Kidney glomerular epithelial cell (primary cell): ENCODE results near the gene DNAH9.

Experiments
- DNase-seq: peaks from one replicate; lab custom pipeline; 2025; lab: John Stamatoyannopoulos, UW

The DNAH9 gene

GRCh38 chr17:11986179-11986941 lies 388.1 kb downstream of the DNAH9 start:
- no peak for DNase-seq

DNA sequence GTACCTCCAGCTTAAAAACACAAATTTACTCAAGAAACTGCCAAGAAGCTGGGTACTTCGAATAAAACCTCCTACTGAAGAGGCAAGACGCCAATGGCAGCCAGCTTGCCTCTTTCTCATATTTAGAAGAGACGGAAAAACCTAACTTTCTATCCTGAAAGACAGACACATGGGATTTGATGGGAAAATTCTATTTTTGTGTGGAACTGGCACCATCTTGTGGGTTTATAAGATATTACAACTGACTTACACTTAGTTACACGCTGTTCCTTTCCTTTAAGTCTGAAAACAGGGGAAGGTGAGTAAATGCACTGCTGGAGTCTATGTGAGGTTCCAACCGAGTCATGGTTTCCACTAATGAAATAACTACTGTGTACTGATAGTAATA lies 388.7 kb downstream of the DNAH9 start:
- DNase-seq, result peak; percentile 44

- DNase-seq, result no peak
Observed at GRCh38 chr17:11990363-11990983, 392.2 kb downstream of the DNAH9 start.

- DNase-seq, result no peak
Observed at GRCh38 chr17:11991461-11991860, 393.2 kb downstream of the DNAH9 start.

DNA sequence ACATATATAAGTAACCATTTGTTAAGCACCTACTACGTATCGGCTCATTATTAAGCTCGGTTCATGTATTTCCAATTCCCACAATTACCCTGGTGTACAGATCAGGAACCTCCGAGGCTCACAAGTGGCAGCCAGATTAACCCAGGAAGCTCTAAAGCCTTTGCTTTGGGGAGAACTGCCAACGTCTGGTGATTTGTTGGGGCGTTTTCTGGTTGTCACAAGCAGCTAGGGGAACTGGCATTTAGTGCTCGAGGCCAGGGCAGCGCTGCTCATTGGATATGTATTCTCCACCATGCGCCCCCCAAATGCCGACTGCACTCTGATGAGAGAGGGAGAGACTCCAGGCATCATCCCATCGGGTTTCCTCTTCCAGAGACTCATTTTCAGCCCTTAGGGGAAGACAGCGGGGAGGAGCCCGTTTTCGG lies 398.5 kb downstream of the DNAH9 start:
- peak; percentile 76 for DNase-seq

- DNase-seq, result peak; percentile 93
Observed at GRCh38 chr17:11997147-11997971, 399.1 kb downstream of the DNAH9 start, which contains the start of gene ZNF18. Gene ZNF18, minus strand, starts transcription at chr17:11997475. Its CDS starts 4,646 bp downstream, at chr17:11992829.

DNA sequence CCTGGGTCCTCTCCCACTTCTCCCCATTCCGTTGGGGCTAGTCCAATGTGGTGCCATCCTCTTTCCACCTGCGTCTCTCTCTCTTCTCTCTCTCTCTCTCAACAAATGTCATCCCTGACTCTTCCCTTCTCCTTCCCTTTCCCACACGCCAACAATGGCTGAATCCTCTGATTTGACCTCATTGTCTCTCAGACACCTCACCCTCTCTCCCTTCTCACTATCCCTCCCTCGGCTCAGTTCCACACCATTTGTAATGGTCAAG lies 399.6 kb downstream of the DNAH9 start:
- DNase-seq, result no peak

- DNase-seq, result no peak
Observed at GRCh38 chr17:11999696-12000095, 401.4 kb downstream of the DNAH9 start.

DNA sequence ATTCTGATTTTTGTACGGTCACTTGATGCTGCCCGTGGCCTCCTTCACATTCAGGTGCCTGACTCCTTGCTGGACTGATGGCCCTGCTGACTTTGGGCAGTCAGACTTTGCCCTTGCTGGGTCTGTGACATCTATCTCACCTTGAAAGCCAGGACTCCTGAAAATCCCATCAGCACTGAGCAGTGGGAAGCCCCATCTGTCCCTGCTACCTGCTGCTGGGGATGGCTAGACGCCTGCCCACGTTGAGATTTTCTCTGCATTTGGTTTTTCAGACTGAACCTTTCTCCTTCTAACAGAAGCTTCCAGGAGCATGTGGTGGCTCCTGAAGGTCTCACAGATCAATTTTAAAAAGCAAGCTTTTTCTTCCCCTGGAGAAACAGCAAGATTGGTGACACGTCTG lies 409.2 kb downstream of the DNAH9 start:
- no peak for DNase-seq
